Muscle layer of duodenum (tissue), 2 donors: ENCODE results near the gene PYGO1.
A peak's percentile ranks its signal among the peaks of the same experiment; 100 is the strongest.
"Not testable (repeated sequence)": the region's sequence is repeated elsewhere in the genome, so short reads cannot be mapped to it uniquely, and the experiment has no call there.

Source experiments
- H3K27ac ChIP-seq: one replicate; pipeline ENCODE4 v1.7.0; 2013; ENCODE audit warnings: mild to moderate bottlenecking, low read length
- H3K27me3 ChIP-seq: one replicate; pipeline ENCODE4 v1.7.0; 2013; ENCODE audit warnings: low read depth, mild to moderate bottlenecking, control low read depth, low read length
- H3K36me3 ChIP-seq, 2 donors: one replicate each; pipeline ENCODE4 v1.7.0; 2013; ENCODE audit warnings: low read length in 2 of 2, control low read depth in 1 of 2, mild to moderate bottlenecking in 1 of 2; ENCODE audit not compliant: insufficient read depth in 2 of 2, control insufficient read depth in 1 of 2
- H3K4me1 ChIP-seq, 2 donors: one replicate each; pipeline ENCODE4 v1.7.0; 2013; ENCODE audit warnings: low read length in 2 of 2, mild to moderate bottlenecking in 2 of 2, control low read depth in 1 of 2, moderate library complexity in 1 of 2; ENCODE audit not compliant: insufficient read depth in 2 of 2, control insufficient read depth in 1 of 2
- H3K4me3 ChIP-seq, 2 donors: one replicate each; pipeline ENCODE4 v1.7.0; 2013; ENCODE audit warnings: low read length in 2 of 2, low read depth in 1 of 2, mild to moderate bottlenecking in 1 of 2
- H3K9me3 ChIP-seq, 2 donors: one replicate each; pipeline ENCODE4 v1.7.0; 2013; ENCODE audit warnings: low read length in 2 of 2, control low read depth in 1 of 2, mild to moderate bottlenecking in 1 of 2; ENCODE audit not compliant: control insufficient read depth in 1 of 2
- donor health status: healthy.

PYGO1 gene

GRCh38 chr15:55499151-55499550 is 89.0 kb downstream of the PYGO1 start:
- Histone ChIP-seq H3K27me3 (no peaks in the 10 kb centered on the region), H3K4me3 (no peak overlapping the region), H3K27ac (no peak overlapping the region), H3K4me1 (peaks cover 0 to 8% of the 10 kb centered on the region in 2 donors), H3K36me3 (no peaks in the 10 kb centered on the region), H3K9me3 (no peaks in the 10 kb centered on the region)

- not testable (repeated sequence) for H3K9me3 ChIP-seq, H3K36me3 ChIP-seq, H3K27ac ChIP-seq, H3K4me1 ChIP-seq, H3K27me3 ChIP-seq
- H3K4me3 ChIP-seq: peak overlapping the region; percentile 96 to 100
Measured at GRCh38 chr15:55498109-55498938, 89.8 kb downstream of the PYGO1 start.

GRCh38 chr15:55496716-55497115 is 91.4 kb downstream of the PYGO1 start:
- Histone ChIP-seq H3K4me1 (peaks cover 0 to 8% of the 10 kb centered on the region in 2 donors), H3K9me3 (no peaks in the 10 kb centered on the region)

GRCh38 chr15:55494931-55495330 is 93.2 kb downstream of the PYGO1 start:
- Histone ChIP-seq H3K36me3 (no peaks in the 10 kb centered on the region), H3K4me3 (no peak overlapping the region), H3K4me1 (peaks cover 0 to 8% of the 10 kb centered on the region in 2 donors), H3K27ac (no peak overlapping the region), H3K27me3 (no peaks in the 10 kb centered on the region), H3K9me3 (no peaks in the 10 kb centered on the region)

More at GRCh38 chr15:55496716-55497115, 91.4 kb downstream of the PYGO1 start:
- Histone ChIP-seq H3K4me3 (no peak overlapping the region), H3K27ac (no peak overlapping the region), H3K36me3 (no peaks in the 10 kb centered on the region), H3K27me3 (no peaks in the 10 kb centered on the region)

GRCh38 chr15:55488952-55489600 is 99.1 kb downstream of the PYGO1 start:
- not testable (repeated sequence) for H3K27me3 ChIP-seq, H3K27ac ChIP-seq, H3K4me1 ChIP-seq, H3K4me3 ChIP-seq, H3K9me3 ChIP-seq
- H3K36me3 ChIP-seq: peaks cover 0 to 23% of the 10 kb centered on the region in 2 donors
